Measurements from ENCODE around the gene PTPRG. TPM values are rescaled to one million over a fixed set of nuclear protein-coding genes. Genes with fewer than 3 reads are reported as not detected.

Gene PTPRG
- total and polyA plus RNA-seq, 2 experiments from 2014 or later: 8.5 to 34.9 TPM

GRCh38 chr3:61808526-61808925 is 247.2 kb downstream of the PTPRG start:
- DNase-seq (ENCODE audit: low spot score): no peak
- H3K4me1 ChIP-seq (ENCODE audit: insufficient read depth): peaks cover 18% of the 10 kb centered on the region

DNA sequence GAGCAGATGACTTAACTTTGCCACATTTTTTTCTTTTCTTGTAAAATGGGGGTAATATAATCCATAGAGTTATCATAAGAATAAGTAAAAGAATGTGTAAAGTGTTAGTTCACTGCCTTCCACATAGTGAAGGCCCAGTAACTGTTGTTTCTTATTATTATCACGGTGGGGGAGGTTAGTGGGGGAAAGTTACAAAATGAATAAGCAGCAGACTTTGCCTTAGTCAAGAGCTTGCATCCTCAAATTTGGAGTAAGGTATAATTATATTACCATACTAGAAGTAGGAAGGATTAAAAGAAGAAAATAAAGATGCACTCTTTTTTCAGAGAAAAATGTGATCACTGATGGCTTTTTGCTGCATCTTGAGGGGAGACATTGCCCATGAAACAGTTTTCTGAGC is 247.6 kb downstream of the PTPRG start:
- H3K36me3 ChIP-seq (replicated peaks; ENCODE audit: insufficient read depth, low read depth): no peaks in the 10 kb centered on the region
- H3K27me3 ChIP-seq: no peaks in the 10 kb centered on the region

More at GRCh38 chr3:61808526-61808925, 247.2 kb downstream of the PTPRG start:
- Histone ChIP-seq H3K36me3 (replicated peaks; ENCODE audit: insufficient read depth, low read depth) (no peaks in the 10 kb centered on the region), H4K20me1 (ENCODE audit: insufficient read depth, poor library complexity, severe bottlenecking) (peaks cover 3% of the 10 kb centered on the region), H3K4me2 (peak overlapping the region; percentile 62), H3K9me2 (replicated peaks; ENCODE audit: insufficient read depth) (no peaks in the 10 kb centered on the region), H3K79me2 (peaks cover 18% of the 10 kb centered on the region), H3K27ac (peak overlapping the region; percentile 27), H3K27me3 (no peaks in the 10 kb centered on the region), H2AFZ (no peak overlapping the region), H3K4me3 (no peak overlapping the region), H3K9me3 (ENCODE audit: low read depth) (no peaks in the 10 kb centered on the region)
- 70% methylated on average over 5 of the region's 5 CpGs for WGBS (ENCODE audit: low lambda C conversion rate, missing lambda C conversion rate)
- no peak for TF ChIP-seq EZH2phosphoT487 (IDR thresholded peaks at IDR 0.05; ENCODE audit: low read depth, severe bottlenecking, unreplicated experiment)
- TF ChIP-seq EZH2 (IDR thresholded peaks at IDR 0.05; ENCODE audit: borderline replicate concordance): no peak
- TF ChIP-seq, protein P1, sequence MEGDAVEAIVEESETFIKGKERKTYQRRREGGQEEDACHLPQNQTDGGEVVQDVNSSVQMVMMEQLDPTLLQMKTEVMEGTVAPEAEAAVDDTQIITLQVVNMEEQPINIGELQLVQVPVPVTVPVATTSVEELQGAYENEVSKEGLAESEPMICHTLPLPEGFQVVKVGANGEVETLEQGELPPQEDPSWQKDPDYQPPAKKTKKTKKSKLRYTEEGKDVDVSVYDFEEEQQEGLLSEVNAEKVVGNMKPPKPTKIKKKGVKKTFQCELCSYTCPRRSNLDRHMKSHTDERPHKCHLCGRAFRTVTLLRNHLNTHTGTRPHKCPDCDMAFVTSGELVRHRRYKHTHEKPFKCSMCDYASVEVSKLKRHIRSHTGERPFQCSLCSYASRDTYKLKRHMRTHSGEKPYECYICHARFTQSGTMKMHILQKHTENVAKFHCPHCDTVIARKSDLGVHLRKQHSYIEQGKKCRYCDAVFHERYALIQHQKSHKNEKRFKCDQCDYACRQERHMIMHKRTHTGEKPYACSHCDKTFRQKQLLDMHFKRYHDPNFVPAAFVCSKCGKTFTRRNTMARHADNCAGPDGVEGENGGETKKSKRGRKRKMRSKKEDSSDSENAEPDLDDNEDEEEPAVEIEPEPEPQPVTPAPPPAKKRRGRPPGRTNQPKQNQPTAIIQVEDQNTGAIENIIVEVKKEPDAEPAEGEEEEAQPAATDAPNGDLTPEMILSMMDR (IDR thresholded peaks at IDR 0.05; ENCODE audit: poor library complexity): no peak

GRCh38 chr3:61809879-61810278 is 248.5 kb downstream of the PTPRG start:
- Histone ChIP-seq H3K9me2 (replicated peaks; ENCODE audit: insufficient read depth) (no peaks in the 10 kb centered on the region), H2AFZ (no peak overlapping the region), H4K20me1 (ENCODE audit: insufficient read depth, poor library complexity, severe bottlenecking) (peaks cover 7% of the 10 kb centered on the region), H3K27me3 (no peaks in the 10 kb centered on the region), H3K9me3 (ENCODE audit: low read depth) (no peaks in the 10 kb centered on the region), H3K36me3 (replicated peaks; ENCODE audit: insufficient read depth, low read depth) (no peaks in the 10 kb centered on the region), H3K4me2 (no peak overlapping the region), H3K27ac (no peak overlapping the region), H3K4me3 (no peak overlapping the region), H3K79me2 (peaks cover 21% of the 10 kb centered on the region), H3K4me1 (ENCODE audit: insufficient read depth) (peaks cover 18% of the 10 kb centered on the region)
- DNase-seq (ENCODE audit: low spot score): no peak
- 33% methylated on average over 1 of the region's 1 CpG for WGBS (ENCODE audit: low lambda C conversion rate, missing lambda C conversion rate)
- TF ChIP-seq, protein P1 (IDR thresholded peaks at IDR 0.05; ENCODE audit: poor library complexity): no peak
- TF ChIP-seq EZH2phosphoT487 (IDR thresholded peaks at IDR 0.05; ENCODE audit: low read depth, severe bottlenecking, unreplicated experiment) (no peak), EZH2 (IDR thresholded peaks at IDR 0.05; ENCODE audit: borderline replicate concordance) (no peak)

More for the DNA sequence above, 247.6 kb downstream of the PTPRG start:
- Histone ChIP-seq H3K4me1 (ENCODE audit: insufficient read depth) (peaks cover 18% of the 10 kb centered on the region), H3K4me2 (no peak overlapping the region), H3K79me2 (peaks cover 18% of the 10 kb centered on the region), H3K9me2 (replicated peaks; ENCODE audit: insufficient read depth) (no peaks in the 10 kb centered on the region), H3K4me3 (no peak overlapping the region), H3K27ac (peak overlapping the region; percentile 27), H2AFZ (no peak overlapping the region), H3K9me3 (ENCODE audit: low read depth) (no peaks in the 10 kb centered on the region), H4K20me1 (ENCODE audit: insufficient read depth, poor library complexity, severe bottlenecking) (peaks cover 3% of the 10 kb centered on the region)
- DNase-seq (ENCODE audit: low spot score): no peak
- TF ChIP-seq, protein P1 (IDR thresholded peaks at IDR 0.05; ENCODE audit: poor library complexity): no peak
- TF ChIP-seq EZH2phosphoT487 (IDR thresholded peaks at IDR 0.05; ENCODE audit: low read depth, severe bottlenecking, unreplicated experiment) (no peak), EZH2 (IDR thresholded peaks at IDR 0.05; ENCODE audit: borderline replicate concordance) (no peak)
- 67% methylated on average over 1 of the region's 1 CpG for WGBS (ENCODE audit: low lambda C conversion rate, missing lambda C conversion rate)
